Measurements from ENCODE around the gene R3HDM2.

Gene R3HDM2

DNA sequence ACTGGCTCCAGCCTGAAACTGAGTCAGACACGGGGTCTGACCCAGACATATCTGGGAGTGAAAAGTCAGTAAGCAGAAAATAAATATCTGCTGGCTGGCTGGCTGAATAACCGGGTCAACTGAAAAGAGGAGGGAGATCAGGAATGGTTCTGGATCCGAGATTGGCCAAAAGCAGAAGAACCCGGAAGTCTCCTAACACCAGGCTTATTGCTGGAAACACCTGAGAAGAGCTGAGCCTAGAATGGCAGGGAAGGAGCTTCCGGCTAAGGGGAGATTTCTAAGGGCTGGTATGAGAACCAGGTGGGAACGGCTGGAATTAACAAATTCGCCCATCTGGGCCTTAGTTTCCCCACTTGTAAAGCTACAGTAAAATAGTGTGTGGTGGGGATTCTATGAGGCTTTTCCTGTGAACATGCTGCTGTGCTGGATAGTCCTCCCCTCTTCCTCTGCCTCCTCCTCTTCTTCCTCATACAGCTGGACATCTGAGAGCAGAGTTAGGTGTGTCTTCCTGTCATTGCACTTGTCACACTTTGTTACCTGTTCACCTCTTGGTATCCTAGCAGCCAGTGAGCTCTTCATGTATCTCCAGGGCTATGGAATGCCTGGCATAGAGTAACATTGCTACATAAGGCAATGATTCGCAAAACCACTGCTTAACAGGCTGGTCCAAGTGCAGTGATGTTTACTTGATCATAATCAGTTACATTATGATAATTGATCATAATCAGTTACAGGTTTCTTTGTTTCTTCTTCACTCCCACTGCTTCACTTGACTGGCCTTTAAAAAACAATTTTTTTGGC, 203.3 kb downstream of the R3HDM2 start:
- no peak for DNase-seq

DNA sequence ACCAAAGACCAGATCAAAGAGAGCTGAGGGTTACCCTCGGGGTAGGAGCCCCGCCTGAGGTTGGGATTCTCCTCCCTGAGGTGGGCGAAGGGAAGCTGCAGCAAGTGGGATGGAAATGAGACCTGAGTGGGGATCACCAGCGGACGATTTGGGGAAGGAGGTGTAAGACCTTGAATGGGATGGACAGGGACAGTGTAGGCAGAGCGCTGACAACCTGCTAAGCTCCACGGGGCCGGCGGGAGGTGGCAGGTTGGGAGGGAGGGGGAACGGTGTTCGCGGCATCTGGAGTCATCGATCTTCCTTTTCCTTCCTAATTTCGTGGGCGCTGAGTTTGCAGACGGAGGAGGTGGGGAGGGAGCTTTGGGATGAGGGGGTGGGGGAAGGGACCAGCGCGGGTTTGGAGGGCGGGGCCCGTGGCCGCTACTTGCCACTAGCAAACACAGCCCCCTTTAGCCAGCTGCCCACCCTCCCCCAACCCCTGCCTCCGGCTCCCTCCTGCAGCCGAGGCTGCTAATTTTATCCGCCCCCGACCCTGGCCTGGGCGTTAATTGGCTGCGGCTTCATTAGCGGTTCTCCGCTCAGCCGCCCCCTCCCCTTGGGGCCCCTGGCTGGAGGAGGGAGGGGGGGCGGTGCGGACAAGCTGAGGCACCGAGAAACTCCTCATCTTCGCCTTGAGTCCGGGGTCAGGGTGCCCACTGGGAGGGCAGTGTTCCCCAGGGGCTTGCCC, 204.1 kb downstream of the R3HDM2 start:
- no peak for DNase-seq

DNA sequence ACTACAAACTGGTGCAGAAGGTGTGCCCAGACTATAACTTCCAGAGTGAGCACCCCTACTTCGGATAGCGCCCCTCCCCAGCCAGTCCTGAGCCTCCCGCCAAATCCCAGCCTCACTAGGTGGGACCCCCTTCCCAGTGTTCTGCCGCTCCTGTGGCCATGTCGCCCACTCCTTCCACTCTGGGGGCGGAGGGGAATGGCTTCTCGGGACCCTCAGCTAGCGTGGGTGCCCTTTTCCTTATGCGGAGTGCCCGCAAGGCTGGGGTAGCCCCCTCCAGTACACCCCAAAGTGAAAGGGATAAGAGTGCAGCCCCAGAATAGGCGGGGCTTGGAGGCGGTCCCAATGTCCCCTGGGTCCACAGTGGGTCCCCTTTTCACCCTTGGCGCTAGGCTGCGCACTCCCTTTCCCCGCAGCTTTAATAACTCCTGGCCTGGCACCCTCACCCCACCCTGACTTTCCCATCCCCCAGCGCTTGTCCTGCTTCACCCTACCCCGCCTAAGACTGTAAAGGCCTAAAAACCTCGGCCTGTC, 205.1 kb downstream of the R3HDM2 start:
- no peak for DNase-seq

DNA sequence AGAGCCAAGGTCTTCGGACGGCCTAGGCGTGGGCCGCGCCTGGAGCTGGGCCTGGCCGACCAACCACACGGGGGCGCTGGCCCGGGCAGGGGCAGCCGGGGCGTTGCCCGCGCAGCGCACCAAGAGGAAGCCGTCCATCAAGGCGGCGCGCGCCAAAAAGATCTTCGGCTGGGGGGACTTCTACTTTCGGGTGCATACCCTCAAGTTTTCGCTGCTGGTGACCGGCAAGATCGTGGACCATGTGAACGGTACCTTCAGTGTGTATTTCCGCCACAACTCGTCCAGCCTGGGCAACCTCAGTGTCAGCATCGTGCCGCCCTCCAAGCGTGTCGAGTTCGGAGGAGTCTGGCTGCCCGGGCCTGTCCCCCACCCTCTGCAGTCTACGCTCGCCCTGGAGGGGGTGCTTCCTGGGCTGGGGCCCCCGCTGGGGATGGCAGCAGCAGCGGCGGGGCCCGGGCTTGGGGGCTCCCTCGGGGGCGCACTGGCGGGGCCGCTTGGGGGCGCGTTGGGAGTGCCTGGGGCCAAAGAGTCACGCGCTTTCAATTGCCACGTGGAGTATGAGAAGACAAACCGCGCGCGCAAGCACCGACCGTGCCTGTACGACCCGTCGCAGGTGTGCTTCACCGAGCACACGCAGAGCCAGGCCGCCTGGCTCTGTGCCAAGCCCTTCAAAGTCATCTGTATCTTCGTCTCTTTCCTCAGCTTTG, 205.7 kb downstream of the R3HDM2 start:
- peak in 1 of 14 donors; percentile 17 for DNase-seq

GRCh38 chr12:57224278-57224972, 206.4 kb downstream of the R3HDM2 start:
- DNase-seq: no peak

DNA sequence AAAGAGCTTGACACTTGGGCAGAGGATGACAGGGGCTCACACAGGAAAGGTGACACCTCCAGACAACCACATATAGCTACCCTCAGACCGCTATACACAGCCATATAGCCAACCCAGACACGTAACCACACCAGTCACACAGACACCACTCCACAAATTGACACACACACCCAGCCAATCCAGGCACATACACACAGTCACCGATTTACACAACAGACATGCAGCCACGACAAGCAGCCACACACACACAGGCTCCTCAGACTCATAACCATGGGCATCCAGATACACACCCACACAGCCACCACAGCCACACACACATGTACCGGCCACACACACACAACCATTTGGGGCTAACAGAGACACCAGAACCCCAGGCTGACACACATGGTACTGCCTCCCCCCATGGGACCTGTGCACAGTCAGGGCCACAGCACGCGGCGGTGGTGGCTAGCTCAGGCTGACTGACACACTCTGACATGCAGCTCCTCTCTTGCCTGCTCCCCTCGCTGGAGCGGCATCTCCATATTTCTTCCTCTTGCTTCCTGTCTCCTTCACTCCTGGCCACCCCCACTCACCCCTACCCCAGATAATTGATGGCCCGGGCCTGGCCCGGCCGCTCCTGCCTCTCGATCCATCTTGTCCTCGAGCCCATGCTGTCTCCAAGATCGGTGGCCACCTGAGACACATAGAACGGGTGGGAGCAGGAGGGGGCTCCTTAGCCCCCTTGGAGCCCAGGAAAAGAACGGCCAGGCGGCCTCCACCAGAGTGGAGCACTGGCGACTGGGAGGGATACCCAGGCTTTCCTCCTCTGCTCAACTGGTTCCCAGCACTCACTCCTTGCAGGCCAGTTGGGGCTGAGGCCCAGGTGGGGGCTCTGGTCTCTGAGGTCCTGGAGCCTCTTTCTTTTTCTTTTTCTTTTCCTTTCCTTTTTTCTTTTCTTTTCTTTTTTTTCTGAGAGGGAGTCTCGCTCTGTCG, 207.4 kb downstream of the R3HDM2 start:
- DNase-seq: no peak

- no peak for DNase-seq
These were observed 208.3 kb downstream of the R3HDM2 start for GRCh38 chr12:57222286-57223190.

DNA sequence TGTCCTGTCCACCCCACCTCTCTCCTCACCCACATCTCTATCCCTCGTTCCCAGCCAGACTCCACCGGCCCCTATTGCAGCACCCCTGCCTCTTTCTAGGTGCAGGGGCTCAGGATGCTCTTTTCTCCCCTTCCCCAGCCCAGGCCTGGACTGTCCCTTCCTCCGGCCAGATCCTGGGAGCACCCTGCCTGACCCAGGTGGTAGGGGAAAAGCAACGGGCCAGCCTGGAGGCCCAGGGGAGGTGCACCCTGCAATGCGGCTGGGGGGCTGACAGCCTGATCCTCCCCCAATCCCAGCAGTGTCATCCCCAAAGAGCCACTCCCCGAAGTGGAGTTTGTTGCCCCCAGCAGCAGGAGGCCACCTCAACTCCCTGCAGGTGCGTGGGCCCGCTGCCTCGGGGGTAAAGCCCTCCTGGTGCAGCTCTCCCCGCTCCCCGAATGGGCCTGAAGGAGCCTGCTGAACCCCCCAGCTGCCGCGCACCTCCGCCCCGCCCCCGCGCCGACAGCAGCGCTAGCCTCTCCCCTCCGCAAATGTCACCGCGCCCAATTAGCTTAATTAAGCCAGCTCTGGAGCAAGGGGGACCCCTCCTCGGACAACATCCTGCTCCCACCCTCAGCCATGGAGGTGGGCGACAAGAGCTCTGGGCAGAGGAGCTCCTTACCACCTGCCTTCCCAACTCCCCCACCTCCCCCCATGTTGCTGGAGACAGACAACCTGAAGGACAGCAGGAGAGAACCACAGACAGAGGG, 209.5 kb downstream of the R3HDM2 start:
- DNase-seq: peak in 1 of 14 donors; percentile 12

GRCh38 chr12:57220770-57221168, 210.1 kb downstream of the R3HDM2 start:
- DNase-seq: peak in 1 of 14 donors; percentile 23

DNA sequence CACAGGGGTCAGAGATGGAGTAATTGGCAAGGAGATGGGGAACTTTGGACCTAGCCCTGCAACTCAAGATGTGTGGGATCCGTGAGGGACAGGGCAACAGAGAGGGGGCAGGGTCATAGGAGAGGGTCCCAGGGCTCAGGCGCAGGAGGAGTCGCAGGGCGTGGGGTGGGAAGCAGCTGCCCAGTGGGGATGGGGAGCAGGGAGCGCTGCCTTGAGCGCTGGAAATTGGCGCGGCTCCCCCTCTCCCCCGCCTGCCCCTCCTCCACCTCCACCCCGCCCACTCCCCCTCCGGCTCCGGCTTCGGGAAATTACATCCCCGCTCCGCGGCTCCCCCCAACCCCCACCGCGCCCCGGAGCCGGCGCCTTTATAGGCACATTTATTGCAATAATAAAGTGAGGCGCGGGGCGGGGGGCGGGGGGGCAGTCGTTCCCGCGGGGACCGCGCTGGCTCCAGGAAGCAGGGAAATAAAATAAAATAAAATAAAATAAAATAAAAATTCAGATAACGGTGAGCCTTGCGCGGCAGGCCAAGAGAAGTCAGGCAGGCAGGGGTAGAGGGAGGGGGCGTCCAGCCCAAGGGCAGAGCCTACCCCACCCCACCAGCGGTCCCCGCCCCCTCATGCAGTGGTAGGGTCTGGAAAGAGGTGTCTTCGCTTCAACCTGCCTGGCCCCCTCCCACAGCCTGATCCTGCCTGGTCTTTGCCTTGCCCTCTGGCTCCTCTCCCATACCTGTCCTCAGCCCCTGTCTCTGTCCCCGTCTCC, 210.7 kb downstream of the R3HDM2 start:
- no peak for DNase-seq

DNA sequence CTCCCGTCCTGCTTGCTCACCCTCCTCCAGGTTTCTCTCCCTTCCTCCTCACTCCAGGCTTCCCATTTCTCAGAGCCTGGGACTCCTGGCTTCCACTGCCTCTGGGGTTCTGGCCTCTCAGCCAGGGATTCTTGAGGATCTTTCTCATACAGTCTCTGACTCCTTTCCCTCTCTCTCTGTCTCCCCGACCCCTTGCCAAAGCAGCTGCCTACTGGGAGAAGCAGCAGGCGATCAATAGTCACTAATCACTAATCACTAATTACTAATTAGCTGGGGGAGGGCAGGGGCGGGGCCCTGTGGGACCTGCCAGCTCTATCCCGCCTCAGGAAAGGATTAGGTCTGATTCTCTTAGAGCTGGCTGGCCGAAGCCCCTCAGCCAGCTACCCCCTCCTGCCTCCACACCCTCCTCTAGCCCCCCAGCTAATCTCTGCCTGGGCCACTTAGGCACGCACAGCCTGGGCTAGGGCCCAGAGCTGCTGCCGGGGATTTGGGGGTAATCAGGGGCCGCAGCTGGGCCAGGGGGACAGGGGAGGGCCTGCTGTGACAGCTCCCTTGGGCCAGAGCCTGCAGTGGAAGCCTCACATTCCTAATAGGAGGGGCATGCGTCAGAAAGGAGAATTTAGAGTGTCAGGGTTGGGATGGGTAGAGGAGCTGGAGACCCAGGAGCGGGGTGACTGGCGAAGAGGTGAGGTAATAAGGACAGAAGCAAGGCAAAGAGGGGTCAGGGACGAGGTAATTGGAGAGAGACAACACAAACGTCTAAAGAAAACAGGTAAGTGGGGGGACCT, 211.4 kb downstream of the R3HDM2 start:
- peak in 1 of 14 donors; percentile 19 for DNase-seq

- no peak for DNase-seq
These were observed 212.6 kb downstream of the R3HDM2 start for GRCh38 chr12:57218030-57218853.

GRCh38 chr12:57216921-57217879, 213.6 kb downstream of the R3HDM2 start:
- peak in 1 of 14 donors; percentile 52 for DNase-seq

- DNase-seq: peak in 1 of 14 donors; percentile 20
These were observed 214.6 kb downstream of the R3HDM2 start, which contains the start of gene NXPH4 for GRCh38 chr12:57216014-57216911. TSS of gene NXPH4 (plus strand) at chr12:57216794. CDS start at chr12:57216970, 176 bp downstream.
